ENCODE measurements around the gene PGD. TPM values are rescaled to one million over a fixed set of nuclear protein-coding genes. Genes with fewer than 3 reads are reported as not detected.

PGD gene
- total and polyA plus RNA-seq, 2 of the 13 experiments (the other 11 are each of a cell fraction or from before 2014, with no cell fraction given), result 64.8 to 210 TPM

DNA sequence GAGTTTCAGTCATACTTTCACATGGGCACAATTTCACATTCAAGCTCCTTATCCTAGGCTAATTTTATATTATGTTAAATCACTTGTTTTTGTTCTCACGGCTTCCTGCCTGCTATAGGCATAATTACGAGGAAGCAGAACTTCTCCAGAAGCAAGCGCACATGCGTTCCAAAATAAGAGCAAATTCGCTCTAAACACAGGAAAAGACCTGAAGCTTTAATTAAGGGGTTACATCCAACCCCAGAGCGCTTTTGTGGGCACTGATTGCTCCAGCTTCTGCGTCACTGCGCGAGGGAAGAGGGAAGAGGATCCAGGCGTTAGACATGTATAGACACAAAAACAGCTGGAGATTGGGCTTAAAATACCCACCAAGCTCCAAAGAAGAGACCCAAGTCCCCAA is 50.9 kb downstream of the PGD start, which contains the start of gene CORT:
TSS of gene CORT (plus strand) at position 281 of the 400 bp plus-strand sequence. CDS start 193 bp downstream, outside the sequence.
- DNase-seq (ENCODE audit: low spot score), result no peak
- no peak within 1 kb of the TSS for H3K27ac ChIP-seq (ENCODE audit: extremely low read length, insufficient read depth, low read length)
- H3K4me1 ChIP-seq (ENCODE audit: insufficient read depth, low read length), result no peaks in the 10 kb centered on the region
- H3K36me3 ChIP-seq (replicated peaks in 1 of 2; ENCODE audit: control insufficient read depth in 1 of 2, insufficient read depth in 2 of 2, low read length in 2 of 2), result no peaks in the 10 kb centered on the region; a peak in 1 of 5 replicates
- no peak for TF ChIP-seq ZNF570 (CRISPR knock-in tag; IDR thresholded peaks at IDR 0.05; ENCODE audit: borderline replicate concordance)
- no peak for TF ChIP-seq ARNT (IDR thresholded peaks at IDR 0.05)
- TF ChIP-seq, protein P1, sequence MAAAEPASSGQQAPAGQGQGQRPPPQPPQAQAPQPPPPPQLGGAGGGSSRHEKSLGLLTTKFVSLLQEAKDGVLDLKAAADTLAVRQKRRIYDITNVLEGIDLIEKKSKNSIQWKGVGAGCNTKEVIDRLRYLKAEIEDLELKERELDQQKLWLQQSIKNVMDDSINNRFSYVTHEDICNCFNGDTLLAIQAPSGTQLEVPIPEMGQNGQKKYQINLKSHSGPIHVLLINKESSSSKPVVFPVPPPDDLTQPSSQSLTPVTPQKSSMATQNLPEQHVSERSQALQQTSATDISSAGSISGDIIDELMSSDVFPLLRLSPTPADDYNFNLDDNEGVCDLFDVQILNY (CRISPR knock-in tag; conservative IDR thresholded peaks at IDR 0.05), result no peak
- TF ChIP-seq NR2F2 (IDR thresholded peaks at IDR 0.05; ENCODE audit: borderline replicate concordance, low read depth), result no peak
- TF ChIP-seq TRIM24 (CRISPR knock-in tag; IDR thresholded peaks at IDR 0.05), result no peak
- TF ChIP-seq, protein P2, sequence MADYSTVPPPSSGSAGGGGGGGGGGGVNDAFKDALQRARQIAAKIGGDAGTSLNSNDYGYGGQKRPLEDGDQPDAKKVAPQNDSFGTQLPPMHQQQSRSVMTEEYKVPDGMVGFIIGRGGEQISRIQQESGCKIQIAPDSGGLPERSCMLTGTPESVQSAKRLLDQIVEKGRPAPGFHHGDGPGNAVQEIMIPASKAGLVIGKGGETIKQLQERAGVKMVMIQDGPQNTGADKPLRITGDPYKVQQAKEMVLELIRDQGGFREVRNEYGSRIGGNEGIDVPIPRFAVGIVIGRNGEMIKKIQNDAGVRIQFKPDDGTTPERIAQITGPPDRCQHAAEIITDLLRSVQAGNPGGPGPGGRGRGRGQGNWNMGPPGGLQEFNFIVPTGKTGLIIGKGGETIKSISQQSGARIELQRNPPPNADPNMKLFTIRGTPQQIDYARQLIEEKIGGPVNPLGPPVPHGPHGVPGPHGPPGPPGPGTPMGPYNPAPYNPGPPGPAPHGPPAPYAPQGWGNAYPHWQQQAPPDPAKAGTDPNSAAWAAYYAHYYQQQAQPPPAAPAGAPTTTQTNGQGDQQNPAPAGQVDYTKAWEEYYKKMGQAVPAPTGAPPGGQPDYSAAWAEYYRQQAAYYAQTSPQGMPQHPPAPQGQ (CRISPR knock-in tag; IDR thresholded peaks at IDR 0.05; ENCODE audit: borderline replicate concordance), result no peak
- no peak for FAIRE-seq
- intact Hi-C loops (cut with micrococcal nuclease; ENCODE audit: unreplicated experiment) (no loop called here), in situ Hi-C loops (cut with HindIII; ENCODE audit: extremely low pct_ligation_motif_present, low pct_unique_long_range_greater_than_20kb) (no loop called here)
- no peaks in the 10 kb centered on the region for H3K9me3 ChIP-seq (ENCODE audit: low read length)
- H3K9ac ChIP-seq (ENCODE audit: insufficient read depth, low read depth, low read length), result no peak within 1 kb of the TSS
- no peaks in the 10 kb centered on the region for H4K20me1 ChIP-seq (ENCODE audit: insufficient read depth, low read length)
- 97% methylated on average over 10 of the region's 10 CpGs for WGBS (ENCODE audit: low lambda C conversion rate)
- H2AFZ ChIP-seq (ENCODE audit: low read length), result no peak within 1 kb of the TSS
- POLR2A ChIA-PET, result no interaction called here
- CTCF ChIA-PET (ENCODE audit: low intra/inter-chr PET ratio, low total read pairs), result no interaction called here
- no TSS peak for BruUV-seq (replicated peaks)
- H3K4me2 ChIP-seq (ENCODE audit: low read depth, low read length), result no peak within 1 kb of the TSS
- ATAC-seq, result no peak
- H3K27me3 ChIP-seq (ENCODE audit: control insufficient read depth in 1 of 2, insufficient read depth in 2 of 2, low read length in 2 of 2), result no peaks in the 10 kb centered on the region
- H3K4me3 ChIP-seq (replicated peaks in 1 of 3; ENCODE audit: insufficient read depth in 1 of 3, low read depth in 2 of 3, low read length in 3 of 3), result no peak within 1 kb of the TSS
- no peaks in the 10 kb centered on the region for H3K79me2 ChIP-seq (ENCODE audit: insufficient read depth, low read length)
